Spinal cord (tissue), 10 donors: ENCODE data around the gene PLXNA2. TPM values are rescaled to one million over a fixed set of nuclear protein-coding genes. Genes with fewer than 3 reads are reported as not detected.

Experiments
- DNase-seq, 6 donors: peaks; one replicate each; pipeline versions ENCODE4 v3.0.0 to v3.0.0-alpha.2; 2013 to 2015; ENCODE audit warnings: low spot score in 6 of 6, low read depth in 4 of 6
- H3K27ac ChIP-seq: one replicate; pipeline ENCODE4 v1.5.1; 2013; ENCODE audit warnings: low read depth, low read length, control low read depth
- H3K27me3 ChIP-seq: one replicate; pipeline ENCODE4 v1.6.1; 2013; ENCODE audit warnings: low read length; ENCODE audit not compliant: control insufficient read depth, insufficient read depth
- H3K36me3 ChIP-seq: one replicate; pipeline ENCODE4 v1.6.1; 2013; ENCODE audit warnings: low read length; ENCODE audit not compliant: control insufficient read depth, insufficient read depth
- H3K4me1 ChIP-seq: one replicate; pipeline ENCODE4 v1.6.1; 2013; ENCODE audit warnings: low read length; ENCODE audit not compliant: control insufficient read depth, insufficient read depth
- H3K4me3 ChIP-seq: one replicate; pipeline ENCODE4 v1.5.1; 2013; ENCODE audit warnings: low read depth, low read length, control low read depth
- H3K9me3 ChIP-seq: one replicate; pipeline ENCODE4 v1.6.1; 2013; ENCODE audit warnings: low read length; ENCODE audit not compliant: control insufficient read depth, insufficient read depth
- WGBS: methylation state at CpG from one replicate; pipeline ENCODE4 v1.1.5; 2013; ENCODE audit warnings: missing lambda C conversion rate; ENCODE audit not compliant: insufficient coverage; 5-methylcytosine and 5-hydroxymethylcytosine counted together
- polyA plus RNA-seq, 2 donors: library from polyadenylated mRNA; unstranded; fragments of 120-200 nt; gene quantifications; one replicate each; pipeline ENCODE4 v1.2.1, GENCODE V29; 2013; ENCODE audit not compliant: insufficient read length in 2 of 2
- total RNA-seq, 2 donors: library from RNA; depleted of rRNA in 1 of 2; stranded (reverse); fragments of 120-200 nt in 1 of 2; fragments of >200 nt in 1 of 2; gene quantifications; one replicate each; pipeline versions ENCODE4 v1.2.3 to v1.2.4, GENCODE V29; 2013 to 2014
- donor health status: healthy.

PLXNA2 gene
- total and polyA plus RNA-seq, 4 donors = 22.0 to 52.8 (median 39.7) TPM

DNA sequence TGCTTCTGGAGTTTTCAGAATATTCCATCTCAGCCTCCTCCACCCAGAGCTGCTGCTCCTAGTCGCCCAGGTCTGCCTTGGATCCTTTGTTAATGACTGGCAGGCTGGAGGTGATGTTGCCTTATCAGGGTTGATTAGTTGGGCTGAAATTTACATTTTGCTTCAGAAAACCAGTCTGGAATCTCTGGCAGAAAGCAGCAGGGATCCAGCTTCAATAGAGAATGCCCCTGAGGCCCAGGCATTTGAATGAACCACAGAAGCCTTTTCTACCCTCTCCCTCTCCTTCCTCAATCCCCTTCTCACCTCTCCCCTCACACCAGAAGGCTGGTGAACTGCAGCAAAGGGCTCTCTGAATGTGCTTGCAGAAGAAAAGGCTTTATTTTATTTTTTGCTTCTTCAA lies 83.2 kb downstream of the PLXNA2 start:
- no peak for DNase-seq
- Histone ChIP-seq H3K27ac (no peak overlapping the region), H3K36me3 (peaks cover 5% of the 10 kb centered on the region), H3K4me1 (peaks cover 43% of the 10 kb centered on the region), H3K27me3 (no peaks in the 10 kb centered on the region), H3K4me3 (no peak overlapping the region), H3K9me3 (no peaks in the 10 kb centered on the region)
- WGBS = no CpG with 5 or more reads among the region's 1 CpG

- H3K27me3 ChIP-seq = no peaks in the 10 kb centered on the region
- no peaks in the 10 kb centered on the region for H3K9me3 ChIP-seq
- peaks cover 43% of the 10 kb centered on the region for H3K4me1 ChIP-seq
- H3K4me3 ChIP-seq = no peak overlapping the region
- no peak for DNase-seq
- peaks cover 5% of the 10 kb centered on the region for H3K36me3 ChIP-seq
- 64% methylated on average over 3 of the region's 4 CpGs for WGBS
- no peak overlapping the region for H3K27ac ChIP-seq
Measured at GRCh38 chr1:208160259-208160819, 83.8 kb downstream of the PLXNA2 start.

DNA sequence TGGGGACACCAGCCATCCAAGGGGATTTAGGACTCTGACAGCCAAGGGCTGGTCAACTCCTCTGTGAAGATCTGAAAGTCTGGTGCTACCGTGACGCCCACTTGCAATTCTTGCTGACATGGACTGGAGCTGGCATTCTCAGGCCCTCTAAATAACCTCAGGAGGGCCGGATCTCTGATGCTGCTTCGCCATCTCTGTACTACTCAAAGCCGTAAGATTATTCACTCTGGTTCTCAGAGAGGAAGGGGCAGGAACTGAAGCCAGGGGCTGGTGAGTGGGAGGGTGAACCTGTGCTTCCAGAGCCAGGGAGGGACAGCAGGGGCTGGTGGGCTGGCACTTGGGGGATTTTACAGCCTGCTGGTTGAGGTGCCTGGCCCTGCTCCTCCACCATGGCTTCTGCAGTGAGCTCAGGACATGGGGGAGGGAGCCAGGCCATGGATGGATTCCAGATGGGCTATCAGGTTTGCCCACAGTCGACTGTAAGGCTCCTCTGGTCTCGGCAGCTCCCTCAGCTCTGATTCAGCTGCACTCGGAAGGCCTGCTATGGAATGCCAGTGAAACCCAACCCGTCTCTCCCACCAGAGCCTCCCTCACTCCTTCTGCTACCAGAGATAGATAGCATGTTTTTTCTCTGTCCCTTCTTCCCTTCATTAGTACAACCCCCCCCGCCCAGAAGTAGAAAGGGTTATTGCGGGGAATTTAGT lies 84.5 kb downstream of the PLXNA2 start:
- WGBS = 49% methylated on average over 8 of the region's 11 CpGs

DNA sequence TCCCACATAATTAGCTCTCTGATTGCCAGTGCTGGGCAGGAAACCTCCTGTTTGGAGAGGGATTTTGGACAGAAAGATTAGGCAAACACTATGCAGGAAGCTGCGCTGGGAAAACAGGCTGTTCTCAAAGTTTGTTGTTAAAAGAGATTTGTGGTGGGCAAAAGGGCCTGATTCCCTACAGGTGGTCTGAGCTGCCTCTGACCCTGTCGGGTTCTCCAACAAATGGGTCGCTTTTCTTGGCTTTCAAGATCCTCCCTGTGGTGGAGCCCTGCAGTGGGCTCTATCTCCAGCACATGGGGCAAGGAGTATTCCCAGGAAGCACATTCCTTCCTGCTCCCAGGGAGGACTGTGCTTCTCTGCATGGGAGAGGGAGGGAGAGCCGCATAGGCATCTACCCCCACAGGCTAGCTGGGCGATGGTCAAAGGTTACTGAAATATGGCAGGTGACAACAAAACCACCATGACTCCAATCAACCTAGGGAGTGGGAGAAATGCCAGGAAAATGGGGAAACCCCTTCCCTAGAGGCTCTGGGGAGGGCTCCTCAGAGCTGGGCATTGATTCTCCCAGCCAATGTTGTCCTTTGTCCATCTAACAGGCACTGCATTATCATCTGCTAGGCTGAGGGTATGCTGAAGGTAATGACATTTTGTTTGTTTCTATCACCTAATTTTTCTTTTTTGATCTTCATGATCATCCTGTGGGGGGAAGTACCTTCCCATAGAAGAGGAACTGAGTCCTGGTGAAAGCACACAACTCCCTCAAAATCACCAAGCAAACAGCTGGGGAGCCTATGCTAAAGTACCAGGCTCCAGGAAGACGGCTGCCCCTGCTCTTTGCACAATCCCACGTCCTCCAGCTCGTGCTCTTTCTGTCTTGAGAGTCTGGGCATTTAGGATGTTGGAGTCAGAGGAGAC lies 85.3 kb downstream of the PLXNA2 start:
- DNase-seq = peak in 1 of 6 donors; percentile 70
- Histone ChIP-seq H3K27me3 (no peaks in the 10 kb centered on the region), H3K27ac (no peak overlapping the region), H3K4me1 (peaks cover 55% of the 10 kb centered on the region), H3K36me3 (peaks cover 5% of the 10 kb centered on the region), H3K4me3 (no peak overlapping the region), H3K9me3 (no peaks in the 10 kb centered on the region)
- WGBS = 63% methylated on average over 6 of the region's 8 CpGs

More for the DNA sequence above, 84.5 kb downstream of the PLXNA2 start:
- peaks cover 50% of the 10 kb centered on the region for H3K4me1 ChIP-seq
- no peaks in the 10 kb centered on the region for H3K9me3 ChIP-seq
- peaks cover 8% of the 10 kb centered on the region for H3K36me3 ChIP-seq
- DNase-seq = no peak
- H3K27me3 ChIP-seq = no peaks in the 10 kb centered on the region
- no peak overlapping the region for H3K27ac ChIP-seq
- H3K4me3 ChIP-seq = no peak overlapping the region

GRCh38 chr1:208157769-208158168 lies 86.4 kb downstream of the PLXNA2 start:
- Histone ChIP-seq H3K27me3 (no peaks in the 10 kb centered on the region), H3K36me3 (peaks cover 3% of the 10 kb centered on the region), H3K27ac (no peak overlapping the region), H3K9me3 (no peaks in the 10 kb centered on the region), H3K4me3 (no peak overlapping the region), H3K4me1 (peaks cover 50% of the 10 kb centered on the region)
- 100% methylated on average over 1 of the region's 3 CpGs for WGBS
- no peak for DNase-seq

- WGBS = 67% methylated on average over 1 of the region's 2 CpGs
- Histone ChIP-seq H3K4me1 (peaks cover 47% of the 10 kb centered on the region), H3K4me3 (no peak overlapping the region)
Measured at GRCh38 chr1:208156741-208157140, 87.4 kb downstream of the PLXNA2 start.

DNA sequence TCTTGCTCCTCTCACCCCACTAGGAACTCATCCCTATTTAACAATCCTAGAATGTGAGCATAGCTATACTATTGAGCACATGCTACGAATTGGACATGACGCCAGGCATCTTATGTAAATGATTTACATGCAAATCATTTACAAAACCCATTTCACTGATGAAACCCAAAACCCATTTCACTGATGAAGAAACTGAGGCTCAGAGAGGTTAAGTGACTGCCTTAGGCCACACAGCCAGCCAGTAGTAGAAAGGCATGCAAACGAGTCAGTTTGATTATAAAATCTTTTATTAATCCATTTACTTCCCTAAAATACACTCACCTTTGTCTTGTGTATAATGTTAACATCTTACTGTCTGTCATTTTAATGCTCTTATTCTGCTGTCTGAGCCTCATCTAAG lies 87.9 kb downstream of the PLXNA2 start:
- H3K27ac ChIP-seq = no peak overlapping the region
- no peak for DNase-seq
- H3K4me3 ChIP-seq = no peak overlapping the region
- peaks cover 3% of the 10 kb centered on the region for H3K36me3 ChIP-seq
- peaks cover 44% of the 10 kb centered on the region for H3K4me1 ChIP-seq
- WGBS = 92% methylated on average over 2 of the region's 3 CpGs
- no peaks in the 10 kb centered on the region for H3K27me3 ChIP-seq
- H3K9me3 ChIP-seq = no peaks in the 10 kb centered on the region

More at GRCh38 chr1:208156741-208157140, 87.4 kb downstream of the PLXNA2 start:
- DNase-seq = no peak
- Histone ChIP-seq H3K27me3 (no peaks in the 10 kb centered on the region), H3K27ac (no peak overlapping the region), H3K36me3 (peaks cover 3% of the 10 kb centered on the region), H3K9me3 (no peaks in the 10 kb centered on the region)

GRCh38 chr1:208154679-208155642 lies 89.2 kb downstream of the PLXNA2 start:
- H3K4me3 ChIP-seq = no peak overlapping the region
- peaks cover 45% of the 10 kb centered on the region for H3K4me1 ChIP-seq
- H3K9me3 ChIP-seq = no peaks in the 10 kb centered on the region
- H3K27ac ChIP-seq = no peak overlapping the region
- WGBS = 63% methylated on average over 12 of the region's 15 CpGs
- DNase-seq = no peak
- no peaks in the 10 kb centered on the region for H3K27me3 ChIP-seq
- H3K36me3 ChIP-seq = peaks cover 3% of the 10 kb centered on the region

DNA sequence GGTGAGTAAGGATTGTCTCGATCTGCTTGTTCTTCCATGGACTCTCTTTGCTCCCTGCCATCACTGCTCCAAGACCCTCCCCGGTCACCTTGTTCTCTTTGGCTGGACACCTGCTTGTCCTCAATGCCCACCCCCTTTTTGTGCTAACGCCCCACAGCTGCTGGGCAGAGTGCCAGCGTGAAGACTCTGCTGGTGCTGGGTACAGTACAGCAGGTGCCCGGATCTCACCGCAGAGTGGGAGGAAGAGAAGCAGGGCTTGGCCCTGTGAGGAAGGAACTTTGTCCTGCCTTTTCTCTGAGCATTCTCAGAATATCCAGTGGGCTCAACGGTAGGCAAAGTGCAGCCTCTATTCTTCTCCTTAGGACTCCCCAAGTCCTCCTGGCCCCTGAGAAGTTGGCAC lies 90.1 kb downstream of the PLXNA2 start:
- H3K4me1 ChIP-seq = peaks cover 41% of the 10 kb centered on the region
- H3K27me3 ChIP-seq = no peaks in the 10 kb centered on the region
- H3K36me3 ChIP-seq = peaks cover 7% of the 10 kb centered on the region
- no peak overlapping the region for H3K4me3 ChIP-seq
- 59% methylated on average over 6 of the region's 7 CpGs for WGBS
- no peaks in the 10 kb centered on the region for H3K9me3 ChIP-seq
- no peak overlapping the region for H3K27ac ChIP-seq
- DNase-seq = no peak
